Inflammatory macrophage (primary cell): ENCODE measurements around the gene CHPF.

Experiments
- DNase-seq, 2 donors: peaks; one replicate each; pipeline ENCODE4 v3.0.0-alpha.2; 2020 to 2022
- total RNA-seq, 18 experiments: gene quantifications; one replicate each; lab custom pipeline; 2026; ENCODE audit warnings: mixed read lengths in 6 of 18, inconsistent platforms in 2 of 18; lab: John Stamatoyannopoulos, UW

Gene CHPF, protein sequence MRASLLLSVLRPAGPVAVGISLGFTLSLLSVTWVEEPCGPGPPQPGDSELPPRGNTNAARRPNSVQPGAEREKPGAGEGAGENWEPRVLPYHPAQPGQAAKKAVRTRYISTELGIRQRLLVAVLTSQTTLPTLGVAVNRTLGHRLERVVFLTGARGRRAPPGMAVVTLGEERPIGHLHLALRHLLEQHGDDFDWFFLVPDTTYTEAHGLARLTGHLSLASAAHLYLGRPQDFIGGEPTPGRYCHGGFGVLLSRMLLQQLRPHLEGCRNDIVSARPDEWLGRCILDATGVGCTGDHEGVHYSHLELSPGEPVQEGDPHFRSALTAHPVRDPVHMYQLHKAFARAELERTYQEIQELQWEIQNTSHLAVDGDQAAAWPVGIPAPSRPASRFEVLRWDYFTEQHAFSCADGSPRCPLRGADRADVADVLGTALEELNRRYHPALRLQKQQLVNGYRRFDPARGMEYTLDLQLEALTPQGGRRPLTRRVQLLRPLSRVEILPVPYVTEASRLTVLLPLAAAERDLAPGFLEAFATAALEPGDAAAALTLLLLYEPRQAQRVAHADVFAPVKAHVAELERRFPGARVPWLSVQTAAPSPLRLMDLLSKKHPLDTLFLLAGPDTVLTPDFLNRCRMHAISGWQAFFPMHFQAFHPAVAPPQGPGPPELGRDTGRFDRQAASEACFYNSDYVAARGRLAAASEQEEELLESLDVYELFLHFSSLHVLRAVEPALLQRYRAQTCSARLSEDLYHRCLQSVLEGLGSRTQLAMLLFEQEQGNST
- 1.2 to 8.7 (median 3.6) reads per million in 18 experiments for total RNA-seq

DNA sequence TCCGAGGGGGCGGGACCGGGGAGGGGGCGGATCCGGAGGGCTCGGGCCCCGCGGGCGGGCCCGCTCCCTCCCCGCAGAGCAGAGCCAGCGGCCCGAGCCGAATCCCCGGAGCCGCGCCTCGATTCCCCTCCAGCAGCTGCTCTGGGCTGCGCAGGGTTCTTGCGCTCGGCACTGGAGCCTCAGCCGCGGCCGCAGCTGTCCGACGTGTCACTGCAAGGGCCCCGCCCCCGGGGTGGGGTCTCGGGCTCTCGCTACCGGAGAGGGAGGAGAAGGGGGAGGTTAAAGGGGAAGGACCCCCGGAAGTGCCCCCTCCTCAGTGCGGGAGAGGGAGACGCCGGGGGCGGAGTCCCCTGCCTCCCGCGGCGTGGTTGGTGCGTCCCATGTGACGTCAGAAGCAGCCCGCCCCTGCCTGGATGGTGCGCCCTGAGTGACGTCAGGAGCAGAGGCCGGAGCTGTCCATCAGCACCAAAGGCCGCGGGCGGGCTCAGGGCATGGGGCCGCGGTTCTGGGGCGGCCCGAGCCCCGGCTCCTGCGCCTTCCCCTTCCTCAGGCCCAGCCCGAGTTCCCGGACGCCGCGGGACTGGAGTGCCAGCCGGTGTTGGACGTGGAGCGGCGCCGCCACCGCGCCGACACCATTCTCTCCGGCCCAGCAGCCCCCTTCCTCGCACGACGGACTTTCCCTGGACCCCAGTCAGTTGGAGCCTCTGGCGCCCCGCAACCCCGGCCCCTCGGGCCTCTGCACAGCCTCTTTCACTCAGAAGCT, at the start of gene CHPF, which contains the start of gene TMEM198:
CHPF (minus strand) TSS at position 214 of the 763 bp plus-strand sequence. CDS start 271 bp downstream, outside the sequence.
TMEM198 (plus strand) TSS at position 433 of the 763 bp plus-strand sequence. CDS start 700 bp downstream, outside the sequence.
- peak; percentile 85 to 93 for DNase-seq

DNA sequence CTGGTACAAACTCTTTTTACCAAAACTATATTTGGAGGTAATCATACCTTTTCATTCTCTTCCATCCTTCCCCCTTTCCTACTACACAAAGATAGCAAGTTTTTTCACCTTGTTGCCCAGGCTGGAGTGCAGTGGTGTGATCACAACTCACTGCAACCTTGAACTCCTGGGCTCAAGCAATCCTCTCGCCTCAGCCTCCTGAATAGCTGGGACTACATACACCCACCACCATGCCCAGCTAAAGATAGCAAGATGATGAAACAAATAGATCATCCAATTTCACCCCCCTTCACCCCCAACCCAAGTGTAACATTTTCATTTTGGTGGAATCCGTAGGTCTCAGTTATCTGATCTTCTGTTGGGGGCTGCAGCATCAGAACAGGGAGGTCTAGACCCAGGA, 49.5 kb upstream of the CHPF start:
- DNase-seq = no peak

DNA sequence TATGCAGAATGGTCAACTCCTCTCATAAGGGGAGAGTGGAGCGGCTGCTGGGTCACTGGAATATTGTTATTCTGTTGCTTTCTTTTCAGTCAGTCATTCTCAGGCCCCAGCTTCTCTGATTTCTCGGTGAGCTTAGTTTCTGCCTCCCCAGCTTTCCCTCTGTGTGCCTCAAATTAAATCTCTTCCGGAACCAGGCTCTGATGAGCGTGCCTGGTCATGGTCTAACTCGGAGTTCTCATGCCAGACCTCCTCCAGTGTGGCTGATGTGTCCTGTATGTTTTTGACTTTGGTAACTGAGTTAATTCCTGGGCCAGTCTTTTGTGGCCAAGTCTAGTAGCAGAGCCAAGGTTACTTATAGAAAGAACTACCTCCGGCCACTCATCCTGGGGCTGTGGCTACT, 49.1 kb upstream of the CHPF start:
- DNase-seq = no peak

DNA sequence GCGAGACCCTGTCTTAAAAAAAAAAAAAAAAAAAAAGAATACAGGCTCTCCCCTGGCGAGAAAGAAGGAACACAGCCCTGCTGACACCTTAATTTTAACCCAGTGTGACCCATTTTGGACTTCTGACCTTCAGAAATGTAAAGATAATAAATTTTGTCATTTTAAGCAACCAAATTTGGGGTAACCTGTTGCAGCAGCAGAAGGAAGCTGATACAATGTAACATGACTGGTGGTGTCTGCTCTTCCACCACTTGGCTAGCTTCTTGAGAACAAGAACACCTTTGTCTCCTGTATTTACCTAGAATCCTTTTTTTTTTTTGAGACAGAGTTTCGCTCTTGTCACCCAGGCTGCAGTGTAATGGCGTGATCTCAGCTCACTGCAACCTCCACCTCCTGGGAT, 47.5 kb upstream of the CHPF start:
- no peak for DNase-seq

DNA sequence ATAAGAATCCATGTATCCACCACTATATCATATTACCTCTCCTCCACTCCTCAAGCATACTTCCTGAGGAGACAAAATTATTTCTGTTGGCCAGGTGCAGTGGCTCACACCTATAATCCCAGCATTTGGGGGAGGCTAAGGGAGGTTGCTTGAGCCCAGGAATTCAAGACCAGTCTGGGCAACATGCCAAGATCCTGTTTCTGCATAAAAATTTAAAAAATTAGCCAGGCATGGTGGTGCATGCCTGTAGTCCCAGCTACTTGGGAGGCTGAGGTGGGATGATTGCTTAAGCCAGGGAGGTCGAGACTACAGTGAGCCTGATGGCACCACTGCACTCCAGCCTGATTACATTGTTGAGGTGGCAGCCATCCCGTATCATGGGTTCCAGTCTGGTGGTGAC, 37.7 kb upstream of the CHPF start:
- no peak for DNase-seq

DNA sequence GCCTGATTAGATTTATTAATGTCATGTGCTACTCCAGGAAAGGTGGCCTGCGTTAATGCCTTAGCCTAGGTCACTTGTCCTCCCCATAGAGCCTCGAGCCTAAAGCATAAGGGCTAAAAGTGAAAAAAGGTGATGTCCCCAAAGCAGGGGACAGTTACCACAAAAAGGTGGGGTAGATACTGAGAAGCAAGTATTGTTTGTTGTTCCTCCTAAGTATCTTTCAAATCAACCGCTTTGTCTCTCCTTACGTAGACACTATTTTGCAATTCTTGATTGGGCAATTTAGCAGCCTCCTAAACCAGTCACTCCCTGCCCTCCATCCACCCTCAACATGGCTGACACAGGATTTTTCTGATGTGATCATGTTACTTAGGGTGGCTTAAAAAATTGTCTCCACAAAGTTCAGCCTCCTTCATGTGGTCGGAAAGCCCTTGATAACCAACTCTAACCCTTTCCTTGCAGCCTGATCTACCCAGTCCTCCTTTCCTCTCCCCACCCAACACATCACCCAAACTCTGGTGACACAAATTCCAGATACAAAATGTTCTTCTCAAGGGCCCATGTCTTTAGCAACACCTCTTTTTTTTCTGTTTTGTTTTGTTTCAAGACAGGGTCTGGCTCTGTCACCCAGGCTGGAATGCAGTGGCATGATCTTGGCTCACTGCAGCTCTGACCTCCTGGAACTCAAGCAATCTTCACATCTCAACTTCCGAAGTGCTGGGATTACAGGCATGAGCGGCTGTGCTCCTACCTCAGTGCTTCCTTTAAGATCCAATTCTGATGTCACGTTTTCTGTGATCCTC, 35.4 kb upstream of the CHPF start:
- DNase-seq = peak; percentile 36 to 77

DNA sequence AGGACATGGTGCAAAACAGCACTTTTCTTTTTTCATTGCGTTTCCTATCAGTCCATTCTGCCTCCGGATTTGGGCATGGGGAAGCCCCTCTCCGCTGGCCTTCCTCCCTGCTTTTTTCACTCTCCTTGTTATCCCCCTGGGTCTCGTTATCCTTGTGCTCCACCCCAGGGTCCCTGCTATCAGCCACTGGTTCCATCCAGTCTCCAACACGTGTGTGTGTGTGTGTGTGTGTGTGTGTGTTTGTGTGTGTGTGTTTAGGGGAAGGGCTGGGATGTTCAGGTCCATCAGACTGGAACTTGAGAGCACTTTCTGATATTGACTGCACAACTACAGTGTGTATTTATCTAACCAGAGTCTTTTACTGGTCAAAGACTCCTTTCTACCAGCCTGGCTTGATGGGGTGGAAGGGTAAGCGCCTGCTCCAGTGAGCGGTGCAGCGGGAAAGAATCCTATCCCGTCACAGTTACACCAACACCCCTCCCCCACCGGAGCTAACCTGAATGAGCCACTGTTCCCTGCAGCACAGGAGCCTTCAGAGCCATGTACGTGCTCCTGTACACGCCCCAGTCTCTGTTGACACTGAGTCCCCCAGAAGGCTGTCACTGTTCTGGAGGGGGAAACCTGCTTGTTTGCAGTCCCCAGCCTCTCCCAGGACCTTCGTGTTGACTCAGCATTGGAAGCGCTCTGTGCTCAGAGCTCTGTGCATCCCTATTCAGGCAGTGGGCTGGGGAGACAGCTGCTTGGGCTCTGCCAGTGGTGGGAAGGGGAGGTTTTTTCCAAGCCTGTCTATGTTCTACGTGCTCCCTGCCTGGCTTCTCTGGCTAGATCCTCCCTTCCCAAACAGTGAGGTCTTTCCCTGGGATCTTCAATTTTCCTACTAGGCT, 33.1 kb upstream of the CHPF start:
- no peak for DNase-seq

DNA sequence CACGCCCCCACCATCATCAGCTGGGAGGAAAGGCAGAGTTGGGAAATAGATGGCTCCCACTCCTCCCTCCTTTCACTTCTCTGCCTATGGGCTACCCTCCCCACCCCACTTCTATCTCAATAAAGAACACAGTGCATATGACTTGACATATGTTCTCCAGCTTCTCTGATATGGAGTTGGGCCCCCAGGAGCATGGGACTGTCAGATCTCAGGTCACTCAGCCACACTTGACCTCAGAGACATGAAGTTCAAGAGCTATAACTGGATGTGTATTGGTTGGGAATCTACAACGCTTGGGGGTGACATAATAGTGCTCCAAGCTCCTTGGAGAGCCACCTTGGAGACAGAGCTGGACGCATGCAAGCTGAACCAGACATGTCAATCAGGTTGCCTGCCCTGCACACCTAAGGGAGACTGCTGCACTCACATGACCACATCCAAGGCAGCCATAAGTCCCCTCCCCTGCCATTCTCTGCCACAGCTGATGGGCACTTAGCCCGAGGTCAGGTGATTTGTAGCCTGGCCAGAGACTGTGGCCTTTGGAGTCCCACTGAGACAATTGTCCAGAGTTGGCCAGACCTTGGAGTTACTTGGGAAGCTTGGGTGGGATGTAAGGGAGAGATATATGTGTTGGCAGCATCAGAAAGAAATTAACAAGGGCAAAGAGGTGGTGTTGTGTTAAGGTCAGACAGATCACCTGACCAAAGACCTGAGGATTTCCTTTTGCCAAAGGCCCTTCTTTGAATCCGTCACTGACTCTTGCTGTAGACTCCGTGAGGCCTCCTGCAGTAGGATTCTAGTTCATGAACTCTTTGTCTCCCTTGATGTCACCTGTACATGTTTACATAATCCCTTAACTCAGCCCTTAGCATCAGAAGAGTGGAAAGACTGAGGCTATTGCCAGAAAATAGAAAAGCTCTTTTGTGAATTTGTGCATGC, 32.2 kb upstream of the CHPF start:
- no peak for DNase-seq

DNA sequence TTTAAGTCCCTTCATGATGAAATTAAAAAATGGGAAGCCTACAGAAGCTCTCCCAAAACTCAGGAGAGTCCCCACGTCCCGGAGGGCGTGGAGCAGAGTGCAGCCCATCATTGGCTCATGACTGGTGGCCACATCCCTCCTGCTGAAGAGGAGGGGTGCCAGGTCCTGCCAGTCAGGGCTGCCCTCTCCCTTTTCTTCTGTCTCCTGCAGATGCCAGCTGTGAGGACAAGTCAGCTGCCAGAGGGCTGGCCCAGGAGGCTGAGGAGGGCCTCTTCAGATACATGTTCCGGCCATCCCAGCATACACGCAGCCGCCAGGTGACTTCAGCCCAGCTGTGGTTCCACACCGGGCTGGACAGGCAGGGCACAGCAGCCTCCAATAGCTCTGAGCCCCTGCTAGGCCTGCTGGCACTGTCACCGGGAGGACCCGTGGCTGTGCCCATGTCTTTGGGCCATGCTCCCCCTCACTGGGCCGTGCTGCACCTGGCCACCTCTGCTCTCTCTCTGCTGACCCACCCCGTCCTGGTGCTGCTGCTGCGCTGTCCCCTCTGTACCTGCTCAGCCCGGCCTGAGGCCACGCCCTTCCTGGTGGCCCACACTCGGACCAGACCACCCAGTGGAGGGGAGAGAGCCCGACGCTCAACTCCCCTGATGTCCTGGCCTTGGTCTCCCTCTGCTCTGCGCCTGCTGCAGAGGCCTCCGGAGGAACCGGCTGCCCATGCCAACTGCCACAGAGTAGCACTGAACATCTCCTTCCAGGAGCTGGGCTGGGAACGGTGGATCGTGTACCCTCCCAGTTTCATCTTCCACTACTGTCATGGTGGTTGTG, 31.1 kb upstream of the CHPF start:
- no peak for DNase-seq

DNA sequence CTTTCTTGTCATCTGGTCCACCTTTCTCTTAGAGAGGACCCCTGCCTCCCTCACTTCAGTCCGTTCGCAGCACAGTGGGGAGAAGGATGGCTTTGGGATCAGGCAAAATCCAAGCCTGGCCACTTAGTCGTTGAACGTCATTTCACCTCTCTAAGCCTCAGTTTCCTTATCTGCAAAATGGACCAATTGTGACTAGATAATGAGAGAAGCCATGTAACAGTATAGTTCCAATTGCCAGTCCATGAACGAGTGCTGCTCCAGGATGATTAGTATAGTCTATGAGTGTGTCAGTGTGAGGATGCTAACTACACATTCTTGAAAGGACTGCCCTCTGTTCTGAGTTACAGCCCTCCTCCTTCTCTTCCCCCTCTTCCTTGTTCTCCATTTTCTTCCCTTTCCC, 29.6 kb upstream of the CHPF start:
- DNase-seq = no peak

DNA sequence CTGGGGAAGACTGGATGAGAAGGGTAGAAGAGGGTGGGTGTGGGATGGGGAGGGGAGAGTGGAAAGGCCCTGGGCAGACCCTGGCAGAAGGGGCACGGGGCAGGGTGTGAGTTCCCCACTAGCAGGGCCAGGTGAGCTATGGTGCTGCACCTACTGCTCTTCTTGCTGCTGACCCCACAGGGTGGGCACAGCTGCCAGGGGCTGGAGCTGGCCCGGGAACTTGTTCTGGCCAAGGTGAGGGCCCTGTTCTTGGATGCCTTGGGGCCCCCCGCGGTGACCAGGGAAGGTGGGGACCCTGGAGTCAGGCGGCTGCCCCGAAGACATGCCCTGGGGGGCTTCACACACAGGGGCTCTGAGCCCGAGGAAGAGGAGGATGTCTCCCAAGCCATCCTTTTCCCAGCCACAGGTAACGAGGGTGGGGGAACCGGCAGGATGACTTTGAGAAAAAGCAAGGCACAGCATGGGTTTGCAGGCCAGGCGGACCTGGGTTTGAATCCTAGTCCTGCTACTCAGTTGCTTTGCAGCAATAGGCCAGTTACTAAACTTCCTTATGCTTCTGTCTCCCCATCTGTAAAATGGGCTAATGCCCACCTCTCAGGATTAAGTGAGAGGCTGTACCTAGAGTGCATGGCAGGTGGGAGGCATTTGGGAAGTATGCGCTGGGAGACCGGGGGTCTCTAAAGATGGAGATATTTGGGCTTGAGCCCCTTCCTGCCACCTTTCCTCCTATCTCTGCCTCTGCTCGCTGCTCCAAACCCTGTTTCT, 28.8 kb upstream of the CHPF start, which contains the start of gene INHA:
INHA (plus strand) TSS at position 74 of the 765 bp plus-strand sequence; CDS start at position 139, 65 bp downstream.
- DNase-seq = no peak

DNA sequence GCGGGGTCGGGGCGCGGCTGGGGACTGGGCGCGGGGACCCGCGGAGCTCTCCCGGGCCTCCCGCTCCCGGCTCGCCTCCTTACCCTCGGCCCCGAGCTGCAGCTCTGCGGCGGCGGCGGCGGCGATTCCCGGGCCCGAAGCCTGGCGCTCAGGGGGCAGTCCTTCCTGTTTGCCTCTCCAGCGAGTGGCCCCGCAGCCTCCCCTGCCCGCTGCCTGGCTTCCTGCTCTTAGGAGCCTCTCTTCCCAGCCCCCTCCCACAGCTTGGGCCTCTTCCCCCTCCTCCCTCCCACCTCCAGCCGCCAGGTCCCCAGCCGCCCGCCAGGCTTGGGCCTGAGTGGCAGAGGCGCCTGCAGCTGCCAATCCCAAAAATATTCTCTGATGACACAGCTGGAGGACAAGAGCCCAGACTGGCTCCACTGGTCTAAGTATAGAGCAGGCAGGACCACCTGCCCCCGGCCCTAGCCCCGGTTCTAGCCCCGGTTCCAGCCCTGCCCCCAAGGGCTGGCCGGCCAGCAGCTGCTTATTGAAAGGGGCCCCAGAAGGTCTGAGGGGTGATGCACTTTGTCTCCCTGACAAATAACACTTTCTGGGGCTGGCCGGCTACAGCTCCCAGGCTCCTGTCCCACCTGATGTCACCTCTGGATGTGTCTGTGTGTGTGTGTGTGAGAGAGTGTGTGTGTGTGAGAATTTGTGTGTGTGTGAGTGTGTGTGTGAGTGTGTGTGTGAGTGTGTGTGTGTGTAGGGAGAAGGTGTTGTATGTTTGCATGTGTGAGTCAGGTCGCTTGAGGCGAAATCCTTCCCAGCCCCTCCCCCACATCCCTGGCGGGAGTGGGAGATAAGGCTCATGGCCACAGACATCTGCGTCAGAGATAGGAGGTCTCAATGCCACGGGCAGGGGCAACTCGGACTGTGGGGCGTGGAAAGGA, 28.0 kb upstream of the CHPF start, which contains the start of gene OBSL1:
OBSL1 (minus strand) TSS at position 229 of the 926 bp plus-strand sequence. CDS start 307 bp downstream, outside the sequence.
- DNase-seq = peak in 1 of 2 donors; percentile 16

DNA sequence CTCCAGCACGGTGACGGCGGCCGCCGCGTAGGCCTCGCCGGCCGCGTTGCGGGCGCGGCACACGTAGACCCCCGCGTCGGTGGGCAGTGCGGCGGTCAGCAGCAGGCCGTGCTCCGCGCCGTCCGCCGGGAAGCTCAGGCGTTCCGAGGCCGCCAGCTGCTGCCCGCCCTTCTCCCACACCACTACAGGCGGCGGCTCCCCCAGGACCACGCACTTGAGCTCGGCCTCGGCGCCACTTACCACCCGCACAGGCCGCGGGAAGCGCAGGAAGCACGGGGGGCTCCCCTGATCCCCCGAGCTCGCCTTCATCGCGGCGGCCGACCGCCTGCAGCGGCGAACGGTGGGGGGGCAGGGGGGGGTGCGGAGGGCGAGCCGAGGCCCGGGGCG, 27.3 kb upstream of the CHPF start:
- DNase-seq = no peak

DNA sequence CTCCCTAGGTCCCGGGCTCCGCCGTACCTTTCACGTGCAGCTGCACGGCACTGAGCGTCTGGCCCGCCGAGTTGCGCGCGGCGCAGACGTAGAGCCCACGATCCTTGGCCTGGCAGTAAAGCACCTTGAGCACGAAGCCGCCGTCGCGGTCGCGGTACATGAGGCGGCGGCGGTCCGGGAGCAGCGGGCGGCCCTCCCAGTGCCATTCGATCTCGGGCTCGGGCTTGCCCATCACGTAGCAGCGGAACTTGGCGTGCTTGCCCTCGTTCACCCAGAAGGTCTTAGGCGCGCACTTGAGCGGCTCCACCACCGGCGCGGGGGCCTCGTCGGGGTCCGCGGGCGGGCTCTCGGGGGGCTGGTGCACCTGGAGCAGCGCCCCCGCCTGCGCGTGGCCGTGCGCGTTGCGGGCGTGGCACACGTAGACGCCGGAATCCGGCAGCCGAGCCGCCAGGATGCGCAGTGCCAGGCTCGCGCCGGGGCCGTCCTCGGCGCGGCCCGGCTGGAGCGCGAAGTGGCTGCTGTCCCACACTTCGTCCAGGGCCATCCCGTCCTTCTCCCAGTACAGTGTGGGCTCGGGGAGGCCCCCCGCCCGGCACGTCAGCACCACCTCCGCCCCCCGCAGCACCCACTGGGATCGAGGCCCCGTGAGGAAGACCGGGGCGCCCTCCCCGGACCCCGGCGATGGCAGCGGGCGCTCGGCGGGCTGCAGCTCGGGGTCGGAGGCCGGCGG, 26.8 kb upstream of the CHPF start:
- DNase-seq = no peak

DNA sequence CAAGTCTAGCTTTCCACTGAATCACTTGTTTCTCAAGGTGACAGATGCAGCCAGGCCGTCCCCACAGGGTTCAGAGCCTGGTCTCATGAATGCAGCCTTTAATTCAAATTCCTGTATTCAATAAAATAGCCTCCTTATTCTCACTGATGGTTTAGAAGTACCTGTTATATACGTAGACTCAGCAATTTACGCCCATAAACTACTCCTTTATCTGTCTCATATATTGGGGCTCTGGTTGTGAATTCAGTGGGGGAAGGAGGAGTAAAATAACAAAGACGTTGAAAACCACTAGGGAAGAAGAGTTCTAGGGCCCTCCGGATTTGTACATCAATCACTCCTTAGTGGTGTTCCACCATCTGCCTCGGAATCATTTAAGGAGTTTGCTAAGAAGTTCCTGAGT, 26.0 kb upstream of the CHPF start:
- no peak for DNase-seq

DNA sequence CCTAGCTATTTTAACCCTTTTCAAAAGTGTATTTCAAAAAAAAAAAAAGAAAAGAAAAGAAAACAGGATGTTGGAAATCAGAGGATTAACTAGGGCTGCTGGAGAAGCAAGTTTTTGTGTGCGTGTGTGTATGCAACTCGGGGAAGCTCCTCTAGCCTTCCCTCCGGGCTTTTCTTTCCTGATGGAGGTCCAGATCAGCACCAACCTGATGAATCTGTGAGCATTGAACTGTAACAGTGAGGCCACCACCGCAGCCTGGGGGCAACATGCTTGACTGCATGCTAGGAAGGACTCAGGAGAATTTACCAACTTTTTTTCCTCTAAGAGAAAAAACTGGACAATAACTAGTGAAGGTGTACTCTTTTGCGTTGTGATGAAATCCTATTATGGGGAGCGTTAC, 25.4 kb upstream of the CHPF start:
- no peak for DNase-seq
